Muscle of arm (tissue), 12 donors: ENCODE measurements around the gene CCDC57. TPM values are rescaled to one million over a fixed set of nuclear protein-coding genes. Genes with fewer than 3 reads are reported as not detected.

Experiments used
- DNase-seq: peaks from one replicate; pipeline ENCODE4 v3.0.0-alpha.2; 2013
- polyA plus RNA-seq, 12 donors: library from polyadenylated mRNA; unstranded; fragments of 120-200 nt; gene quantifications; one replicate each; pipeline ENCODE4 v1.2.1, GENCODE V29; 2013; ENCODE audit not compliant: insufficient read length in 12 of 12

Gene CCDC57
- polyA plus RNA-seq, 12 donors = 18.1 to 66.0 (median 22.2) TPM; not detected in 1

- peak; percentile 60 for DNase-seq
Measured at GRCh38 chr17:82051776-82052637, 160.6 kb downstream of the CCDC57 start, which contains the start of the genes GPS1 and RFNG. GPS1 (plus strand) TSS chr17:82051898; CDS start chr17:82051932, 34 bp downstream. RFNG (minus strand) TSS chr17:82051811; CDS start chr17:82051766, 45 bp downstream.

Other genes starting within 250 kb of the CCDC57 start
- gene ASPSCR1, start 235.2 kb downstream of the CCDC57 start, polyA plus RNA-seq = 10 to 100 TPM in 11 of 12 donors, not detected in 1; 17.2 to 80.2 (median 21.5) TPM
- 10 to 100 TPM in 11 of 12 donors, not detected in 1; 26.1 to 35.6 (median 30.8) TPM for gene CENPX, start 190.0 kb downstream of the CCDC57 start, polyA plus RNA-seq
- 10 to 100 TPM in 2 of 12 donors, 1 to 10 TPM in 9, not detected in 1; 6.3 to 31.7 (median 8.0) TPM for gene LRRC45, start 189.5 kb downstream of the CCDC57 start, polyA plus RNA-seq
- 10 to 100 TPM in 3 of 12 donors, 1 to 10 TPM in 8, not detected in 1; 4.0 to 28.9 (median 6.4) TPM for gene RAC3, start 181.2 kb downstream of the CCDC57 start, polyA plus RNA-seq
- 10 to 100 TPM in 11 of 12 donors, not detected in 1; 26.8 to 54.2 (median 34.6) TPM for gene DCXR, start 175.1 kb downstream of the CCDC57 start, polyA plus RNA-seq
- 10 to 100 TPM in 11 of 12 donors, not detected in 1; 22.8 to 56.6 (median 30.1) TPM for gene RFNG, start 161.0 kb downstream of the CCDC57 start, polyA plus RNA-seq
- gene GPS1, start 160.9 kb downstream of the CCDC57 start, polyA plus RNA-seq = 10 to 100 TPM in 11 of 12 donors, not detected in 1; 55.7 to 91.1 (median 62.2) TPM
- gene DUS1L, start 147.0 kb downstream of the CCDC57 start, polyA plus RNA-seq = 10 to 100 TPM in 11 of 12 donors, not detected in 1; 37.9 to 72.2 (median 54.8) TPM
- 10 to 100 TPM in 11 of 12 donors, not detected in 1; 15.7 to 62.2 (median 24.1) TPM for gene FASN, start 114.6 kb downstream of the CCDC57 start, polyA plus RNA-seq
- 10 to 100 TPM in 11 of 12 donors, not detected in 1; 12.7 to 51.9 (median 28.9) TPM for gene SLC16A3, start 16.2 kb upstream of the CCDC57 start, polyA plus RNA-seq
- 100 to 1,000 TPM in 1 of 12 donors, 10 to 100 TPM in 10, not detected in 1; 59.7 to 121 (median 65.0) TPM for gene CSNK1D, start 60.9 kb upstream of the CCDC57 start, polyA plus RNA-seq
- gene CD7, start 104.8 kb upstream of the CCDC57 start, polyA plus RNA-seq = 1 to 10 TPM in 1 of 12 donors, under 1 TPM in 8, not detected in 3; 0.19 to 3.8 (median 0.51) TPM
- 10 to 100 TPM in 2 of 12 donors, 1 to 10 TPM in 8, not detected in 2; 1.7 to 15.8 (median 3.1) TPM for gene SECTM1, start 120.9 kb upstream of the CCDC57 start, polyA plus RNA-seq
- under 1 TPM in 5 of 12 donors, not detected in 7; 0.08 to 0.25 (median 0.12) TPM for gene TEX19, start 146.4 kb upstream of the CCDC57 start, polyA plus RNA-seq
- 10 to 100 TPM in 1 of 12 donors, 1 to 10 TPM in 10, not detected in 1; 2.5 to 11.1 (median 5.2) TPM for gene UTS2R, start 158.9 kb upstream of the CCDC57 start, polyA plus RNA-seq
- 10 to 100 TPM in 11 of 12 donors, not detected in 1; 15.8 to 33.7 (median 21.9) TPM for gene HEXD, start 205.5 kb upstream of the CCDC57 start, polyA plus RNA-seq
- gene OGFOD3, start 205.7 kb upstream of the CCDC57 start, polyA plus RNA-seq = 10 to 100 TPM in 11 of 12 donors, not detected in 1; 13.4 to 25.1 (median 18.5) TPM
- 100 to 1,000 TPM in 1 of 12 donors, 10 to 100 TPM in 10, not detected in 1; 25.9 to 149 (median 30.6) TPM for gene CYBC1, start 237.9 kb upstream of the CCDC57 start, polyA plus RNA-seq
- 10 to 100 TPM in 11 of 12 donors, not detected in 1; 35.0 to 81.2 (median 66.0) TPM for gene NARF, start 245.9 kb upstream of the CCDC57 start, polyA plus RNA-seq